ENCODE results near the gene BTG1. TPM values are rescaled to one million over a fixed set of nuclear protein-coding genes. Genes with fewer than 3 reads are reported as not detected.

Gene BTG1
- total RNA-seq, 1 donor from 2014 or later, result 79.8 TPM

DNA sequence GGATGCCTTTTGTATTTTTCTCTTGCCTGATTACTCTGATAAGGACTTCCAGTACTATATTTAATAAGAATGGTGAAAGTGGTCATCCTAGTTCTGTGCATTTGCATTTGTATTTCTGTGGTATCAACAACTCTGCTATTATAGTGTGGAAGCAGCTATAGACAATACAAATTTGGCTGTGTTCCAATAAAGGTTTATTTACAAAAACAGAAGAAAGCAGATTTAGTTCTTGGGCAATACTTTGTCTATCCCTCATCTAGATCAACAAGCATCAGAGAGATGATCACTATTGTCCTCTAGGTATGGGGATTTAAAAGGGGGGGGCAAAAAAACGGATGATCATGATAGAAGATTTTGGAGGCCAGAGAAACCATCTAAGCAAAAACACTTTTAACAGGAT lies 19.1 kb upstream of the BTG1 start:
- no peak overlapping the region for H3K4me3 Mint-ChIP-seq (ENCODE audit: unreplicated experiment)
- no peak for DNase-seq (ENCODE audit: low spot score)
- TF ChIP-seq, protein P1, sequence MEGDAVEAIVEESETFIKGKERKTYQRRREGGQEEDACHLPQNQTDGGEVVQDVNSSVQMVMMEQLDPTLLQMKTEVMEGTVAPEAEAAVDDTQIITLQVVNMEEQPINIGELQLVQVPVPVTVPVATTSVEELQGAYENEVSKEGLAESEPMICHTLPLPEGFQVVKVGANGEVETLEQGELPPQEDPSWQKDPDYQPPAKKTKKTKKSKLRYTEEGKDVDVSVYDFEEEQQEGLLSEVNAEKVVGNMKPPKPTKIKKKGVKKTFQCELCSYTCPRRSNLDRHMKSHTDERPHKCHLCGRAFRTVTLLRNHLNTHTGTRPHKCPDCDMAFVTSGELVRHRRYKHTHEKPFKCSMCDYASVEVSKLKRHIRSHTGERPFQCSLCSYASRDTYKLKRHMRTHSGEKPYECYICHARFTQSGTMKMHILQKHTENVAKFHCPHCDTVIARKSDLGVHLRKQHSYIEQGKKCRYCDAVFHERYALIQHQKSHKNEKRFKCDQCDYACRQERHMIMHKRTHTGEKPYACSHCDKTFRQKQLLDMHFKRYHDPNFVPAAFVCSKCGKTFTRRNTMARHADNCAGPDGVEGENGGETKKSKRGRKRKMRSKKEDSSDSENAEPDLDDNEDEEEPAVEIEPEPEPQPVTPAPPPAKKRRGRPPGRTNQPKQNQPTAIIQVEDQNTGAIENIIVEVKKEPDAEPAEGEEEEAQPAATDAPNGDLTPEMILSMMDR (IDR thresholded peaks at IDR 0.05; ENCODE audit: unreplicated experiment), result no peak
- no peaks in the 10 kb centered on the region for H3K4me1 Mint-ChIP-seq (ENCODE audit: unreplicated experiment)
- H3K36me3 Mint-ChIP-seq (ENCODE audit: low read depth, unreplicated experiment), result no peaks in the 10 kb centered on the region
- H3K27ac Mint-ChIP-seq (ENCODE audit: unreplicated experiment), result no peak overlapping the region
- H3K27me3 Mint-ChIP-seq (ENCODE audit: unreplicated experiment), result no peaks in the 10 kb centered on the region
- no peaks in the 10 kb centered on the region for H3K9me3 Mint-ChIP-seq (ENCODE audit: unreplicated experiment)

DNA sequence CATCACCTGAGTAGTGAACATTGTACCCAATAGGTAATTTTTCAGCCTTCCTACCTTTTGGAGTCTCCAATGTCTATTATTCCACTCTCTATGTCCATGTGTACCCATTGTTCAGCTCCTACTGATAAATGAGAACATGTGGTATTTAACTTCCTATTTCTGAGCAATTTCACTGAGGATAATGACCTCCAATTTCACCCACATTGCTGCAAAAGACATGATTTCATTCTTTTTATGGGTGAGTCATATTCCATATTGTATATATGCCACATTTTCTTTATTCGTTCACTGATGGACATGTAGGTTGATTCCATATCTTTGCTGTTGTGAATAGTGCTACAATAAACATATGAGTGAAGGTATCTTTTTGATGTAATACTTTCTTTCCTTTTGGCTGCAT lies 16.4 kb upstream of the BTG1 start:
- no peaks in the 10 kb centered on the region for H3K9me3 Mint-ChIP-seq (ENCODE audit: unreplicated experiment)
- no peaks in the 10 kb centered on the region for H3K36me3 Mint-ChIP-seq (ENCODE audit: low read depth, unreplicated experiment)
- H3K4me3 Mint-ChIP-seq (ENCODE audit: unreplicated experiment), result no peak overlapping the region
- no peak overlapping the region for H3K27ac Mint-ChIP-seq (ENCODE audit: unreplicated experiment)
- H3K27me3 Mint-ChIP-seq (ENCODE audit: unreplicated experiment), result no peaks in the 10 kb centered on the region
- H3K4me1 Mint-ChIP-seq (ENCODE audit: unreplicated experiment), result peaks cover 8% of the 10 kb centered on the region
- no peak for DNase-seq (ENCODE audit: low spot score)
- TF ChIP-seq, protein P1 (IDR thresholded peaks at IDR 0.05; ENCODE audit: unreplicated experiment), result no peak

DNA sequence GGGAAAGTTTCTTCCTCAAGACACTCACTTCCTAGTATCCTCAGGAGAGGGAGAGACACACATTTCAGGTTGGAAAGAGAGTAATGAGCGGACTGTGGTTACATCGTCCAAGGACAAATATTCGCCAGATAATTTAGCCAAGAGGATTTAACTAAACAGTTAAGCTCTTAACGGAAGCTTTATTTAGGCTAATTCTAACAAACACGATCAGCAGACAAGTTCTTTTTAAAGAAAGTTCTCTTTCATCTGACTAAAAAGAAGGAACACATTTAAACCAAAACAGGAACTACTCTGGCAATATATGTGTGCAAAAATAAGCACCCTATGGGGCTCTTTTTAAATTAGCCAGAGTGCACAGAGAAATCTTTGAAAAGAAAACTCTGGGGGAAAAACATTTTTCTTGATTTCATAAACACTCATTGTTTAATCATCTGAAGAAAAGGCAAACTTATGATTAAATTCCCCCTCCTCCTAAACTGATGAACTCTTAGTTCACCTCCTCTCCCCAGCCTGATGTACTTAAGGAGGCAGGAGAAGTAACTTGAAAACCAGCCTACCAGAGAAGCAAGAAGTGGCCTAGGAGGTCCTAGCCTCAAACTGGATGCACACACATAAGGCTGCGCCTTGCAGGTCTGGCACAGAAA lies 13.3 kb upstream of the BTG1 start:
- H3K27ac Mint-ChIP-seq (ENCODE audit: unreplicated experiment), result no peak overlapping the region
- H3K27me3 Mint-ChIP-seq (ENCODE audit: unreplicated experiment), result peaks cover 4% of the 10 kb centered on the region
- TF ChIP-seq, protein P1 (IDR thresholded peaks at IDR 0.05; ENCODE audit: unreplicated experiment), result no peak
- H3K36me3 Mint-ChIP-seq (ENCODE audit: low read depth, unreplicated experiment), result no peaks in the 10 kb centered on the region
- no peak for DNase-seq (ENCODE audit: low spot score)
- H3K4me3 Mint-ChIP-seq (ENCODE audit: unreplicated experiment), result no peak overlapping the region
- H3K9me3 Mint-ChIP-seq (ENCODE audit: unreplicated experiment), result no peaks in the 10 kb centered on the region
- peaks cover 8% of the 10 kb centered on the region for H3K4me1 Mint-ChIP-seq (ENCODE audit: unreplicated experiment)

- H3K9me3 Mint-ChIP-seq (ENCODE audit: unreplicated experiment), result no peaks in the 10 kb centered on the region
- no peaks in the 10 kb centered on the region for H3K36me3 Mint-ChIP-seq (ENCODE audit: low read depth, unreplicated experiment)
- DNase-seq (ENCODE audit: low spot score), result no peak
- peaks cover 4% of the 10 kb centered on the region for H3K27me3 Mint-ChIP-seq (ENCODE audit: unreplicated experiment)
- H3K27ac Mint-ChIP-seq (ENCODE audit: unreplicated experiment), result no peak overlapping the region
- TF ChIP-seq, protein P1 (IDR thresholded peaks at IDR 0.05; ENCODE audit: unreplicated experiment), result no peak
- no peak overlapping the region for H3K4me3 Mint-ChIP-seq (ENCODE audit: unreplicated experiment)
- H3K4me1 Mint-ChIP-seq (ENCODE audit: unreplicated experiment), result peaks cover 8% of the 10 kb centered on the region
These were observed 11.2 kb upstream of the BTG1 start for GRCh38 chr12:92156704-92157395.

DNA sequence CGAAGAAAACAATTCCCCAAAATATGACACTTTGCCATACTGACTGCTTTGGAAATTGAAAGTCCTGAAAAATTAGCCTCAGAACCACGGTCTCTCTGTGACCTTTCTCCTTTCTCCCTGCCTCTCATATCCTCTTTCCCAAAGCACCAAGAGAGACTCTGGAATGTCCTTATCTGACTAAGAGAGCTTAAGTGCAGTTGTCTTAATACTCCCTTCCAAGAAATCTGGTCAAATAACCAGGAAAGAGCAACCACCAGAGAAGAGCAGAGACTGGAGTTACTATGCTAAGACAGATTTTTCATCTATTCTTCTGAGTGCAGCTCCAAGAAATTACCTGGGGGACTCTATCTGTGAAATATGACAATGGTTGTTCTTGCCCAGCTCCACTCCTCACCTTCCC lies 10.5 kb upstream of the BTG1 start:
- no peak for DNase-seq (ENCODE audit: low spot score)
- peaks cover 8% of the 10 kb centered on the region for H3K4me1 Mint-ChIP-seq (ENCODE audit: unreplicated experiment)
- H3K9me3 Mint-ChIP-seq (ENCODE audit: unreplicated experiment), result no peaks in the 10 kb centered on the region
- no peaks in the 10 kb centered on the region for H3K36me3 Mint-ChIP-seq (ENCODE audit: low read depth, unreplicated experiment)
- H3K27me3 Mint-ChIP-seq (ENCODE audit: unreplicated experiment), result peaks cover 4% of the 10 kb centered on the region
- TF ChIP-seq, protein P1 (IDR thresholded peaks at IDR 0.05; ENCODE audit: unreplicated experiment), result no peak
- H3K4me3 Mint-ChIP-seq (ENCODE audit: unreplicated experiment), result no peak overlapping the region
- no peak overlapping the region for H3K27ac Mint-ChIP-seq (ENCODE audit: unreplicated experiment)
